PC-9 (cell line): ENCODE data around the gene FTMT. TPM values are rescaled to one million over a fixed set of nuclear protein-coding genes. Genes with fewer than 3 reads are reported as not detected.

Source experiments
- BruUV-seq: library from RNA; stranded (reverse); fragments of 400-500 nt; replicated peaks from 2 replicates; lab custom pipeline; 2021; lab: Mats Ljungman, UMichigan
- CTCF ChIA-PET: fragments of 300-600 bp; sonication (Branson Sonifier 250); formaldehyde crosslinking; loops from one replicate; lab custom pipeline; 2022; ENCODE audit warnings: antibody characterized with exemption; lab: Charles Lee
- POLR2A ChIA-PET: fragments of 300-600 bp; sonication (Branson Sonifier 250); formaldehyde crosslinking; loops from one replicate; lab custom pipeline; 2022; ENCODE audit warnings: antibody characterized with exemption; ENCODE audit not compliant: unreplicated experiment; lab: Charles Lee
- DNase-seq, 2 experiments: peaks; one replicate each; pipeline versions ENCODE4 v3.0.0 to v3.0.0-alpha.2; 2015 to 2022; ENCODE audit warnings: mixed read lengths in 1 of 2
- H2AFZ ChIP-seq: fragments of 200-600 bp; sonication (generic); 2 replicates; pipeline ENCODE4 v1.8.1; 2017; ENCODE audit warnings: antibody characterized with exemption
- H3F3A ChIP-seq: fragments of 200-600 bp; sonication (generic); 2 replicates; pipeline ENCODE4 v1.8.1; 2017; ENCODE audit warnings: antibody characterized with exemption, mild to moderate bottlenecking, low read depth; ENCODE audit not compliant: insufficient read depth
- H3K27ac ChIP-seq: fragments of 200-600 bp; sonication (generic); 2 replicates; pipeline ENCODE4 v1.6.1; 2016; ENCODE audit warnings: mixed run types
- H3K27me3 ChIP-seq: fragments of 200-600 bp; sonication (generic); 2 replicates; pipeline ENCODE4 v1.6.1; 2016; ENCODE audit warnings: low read depth, mixed run types; ENCODE audit not compliant: insufficient read depth
- H3K36me3 ChIP-seq: fragments of 200-600 bp; sonication (generic); 2 replicates; pipeline ENCODE4 v1.6.1; 2016; ENCODE audit warnings: low read depth, mixed run types
- H3K4me1 ChIP-seq: fragments of 200-600 bp; sonication (generic); replicated peaks from 2 replicates; pipeline ENCODE4 v1.6.1; 2016; ENCODE audit warnings: mixed run types; ENCODE audit not compliant: insufficient read depth
- H3K4me2 ChIP-seq: fragments of 200-600 bp; sonication (generic); 2 replicates; pipeline ENCODE4 v1.6.1; 2017; ENCODE audit warnings: mixed run types
- H3K4me3 ChIP-seq: fragments of 200-600 bp; sonication (generic); 2 replicates; pipeline ENCODE4 v1.6.1; 2016; ENCODE audit warnings: mixed run types
- H3K79me2 ChIP-seq: fragments of 200-600 bp; sonication (generic); 2 replicates; pipeline ENCODE4 v1.6.1; 2017; ENCODE audit warnings: low read depth, mixed run types
- H3K9me2 ChIP-seq: fragments of 200-600 bp; sonication (generic); 2 replicates; pipeline ENCODE4 v1.8.1; 2017; ENCODE audit warnings: mild to moderate bottlenecking; ENCODE audit not compliant: insufficient read depth
- H3K9me3 ChIP-seq: fragments of 200-600 bp; sonication (generic); 2 replicates; pipeline ENCODE4 v1.8.1; 2016; ENCODE audit warnings: low read depth; ENCODE audit not compliant: insufficient read depth
- H4K20me1 ChIP-seq: fragments of 200-600 bp; sonication (generic); 2 replicates; pipeline ENCODE4 v1.8.1; 2017; ENCODE audit not compliant: insufficient read depth
- CTCF ChIP-seq: fragments of 200-600 bp; sonication (generic); conservative IDR thresholded peaks from 2 replicates; pipeline ENCODE4 v1.6.1; 2017; ENCODE audit warnings: mixed run types, antibody characterized with exemption, mild to moderate bottlenecking, moderate library complexity
- EZH2 ChIP-seq: fragments of 200-600 bp; sonication (generic); IDR thresholded peaks from 2 replicates; pipeline ENCODE4 v1.8.0; 2017; ENCODE audit warnings: antibody characterized with exemption, low read depth
- intact Hi-C: fragments of 100-400 bp; cut with micrococcal nuclease; formaldehyde crosslinking; loops from one replicate; pipeline ENCODE4 v1.10.0; 2022; ENCODE audit not compliant: unreplicated experiment
- total RNA-seq: library from RNA; stranded (reverse); gene quantifications from 2 replicates; pipeline ENCODE4 v1.2.3, GENCODE V29; 2021

Gene FTMT
- total RNA-seq, 1 experiment from 2014 or later: not detected

GRCh38 chr5:121834021-121834420, 17.7 kb upstream of the FTMT start:
- POLR2A ChIA-PET: no interaction called here
- no peaks in the 10 kb centered on the region for H4K20me1 ChIP-seq
- H3K4me3 ChIP-seq: no peak overlapping the region
- no peaks in the 10 kb centered on the region for H3K79me2 ChIP-seq
- no peaks in the 10 kb centered on the region for H3K4me1 ChIP-seq
- CTCF ChIA-PET: no interaction called here
- TF ChIP-seq EZH2 (no peak), CTCF (no peak)
- no peak overlapping the region for H2AFZ ChIP-seq
- no peaks in the 10 kb centered on the region for H3K36me3 ChIP-seq
- H3K9me2 ChIP-seq: 0 out of 2 replicates have a peak, but pooled peaks cover 2% of the 10 kb centered on the region
- H3F3A ChIP-seq: no peaks in the 10 kb centered on the region
- no peaks in the 10 kb centered on the region for H3K9me3 ChIP-seq
- intact Hi-C loops: no loop called here
- no peaks in the 10 kb centered on the region for H3K27me3 ChIP-seq
- BruUV-seq: no TSS peak
- H3K27ac ChIP-seq: no peak overlapping the region
- DNase-seq: no peak
- no peak overlapping the region for H3K4me2 ChIP-seq

- Histone ChIP-seq H3K4me2 (no peak overlapping the region), H3F3A (no peaks in the 10 kb centered on the region), H3K36me3 (no peaks in the 10 kb centered on the region), H3K9me3 (no peaks in the 10 kb centered on the region), H3K79me2 (no peaks in the 10 kb centered on the region), H2AFZ (no peak overlapping the region), H3K4me1 (no peaks in the 10 kb centered on the region), H4K20me1 (no peaks in the 10 kb centered on the region), H3K27ac (no peak overlapping the region), H3K27me3 (no peaks in the 10 kb centered on the region), H3K9me2 (0 out of 2 replicates have a peak, but pooled peaks cover 3% of the 10 kb centered on the region), H3K4me3 (no peak overlapping the region)
- ChIA-PET POLR2A (interaction anchor here (0.5 kb wide), 1 partner anchor 38 kb away, joined by 4 read pairs; no protein-coding TSS in a partner anchor), CTCF (no interaction called here)
- DNase-seq: no peak
- intact Hi-C loops: no loop called here
- TF ChIP-seq CTCF (no peak), EZH2 (no peak)
- BruUV-seq: no TSS peak
These were observed 9.8 kb upstream of the FTMT start for GRCh38 chr5:121841892-121842291.

GRCh38 chr5:121850272-121850671, 1.4 kb upstream of the FTMT start:
- no peak for DNase-seq
- Histone ChIP-seq H3K9me3 (no peaks in the 10 kb centered on the region), H3K27me3 (no peaks in the 10 kb centered on the region), H3K36me3 (no peaks in the 10 kb centered on the region), H4K20me1 (no peaks in the 10 kb centered on the region), H3K79me2 (no peaks in the 10 kb centered on the region), H3K4me2 (no peak overlapping the region), H3K4me1 (no peaks in the 10 kb centered on the region), H2AFZ (no peak overlapping the region), H3K27ac (no peak overlapping the region), H3K9me2 (no peaks in the 10 kb centered on the region), H3F3A (no peaks in the 10 kb centered on the region), H3K4me3 (no peak overlapping the region)
- no TSS peak for BruUV-seq
- CTCF ChIA-PET: no interaction called here
- no peak for TF ChIP-seq EZH2
- intact Hi-C loops: no loop called here
- POLR2A ChIA-PET: no interaction called here

- Histone ChIP-seq H2AFZ (no peak overlapping the region), H3K36me3 (no peaks in the 10 kb centered on the region), H3K27ac (no peak overlapping the region), H3F3A (no peaks in the 10 kb centered on the region), H3K27me3 (no peaks in the 10 kb centered on the region), H3K4me2 (no peak overlapping the region), H3K4me1 (no peaks in the 10 kb centered on the region), H3K9me3 (no peaks in the 10 kb centered on the region), H3K79me2 (no peaks in the 10 kb centered on the region), H3K4me3 (no peak overlapping the region), H4K20me1 (no peaks in the 10 kb centered on the region), H3K9me2 (no peaks in the 10 kb centered on the region)
- TF ChIP-seq CTCF (no peak), EZH2 (no peak)
- intact Hi-C loops: no loop called here
- no peak for DNase-seq
- ChIA-PET POLR2A (no interaction called here), CTCF (no interaction called here)
- BruUV-seq: no TSS peak
These were observed 2.2 kb downstream of the FTMT start for GRCh38 chr5:121853850-121854249.
